OCI-M2 (cell line): ENCODE results near the gene H6PD.

Source experiments
- DNase-seq: peaks from one replicate; lab custom pipeline; 2025; ENCODE audit not compliant: unreplicated experiment; lab: John Stamatoyannopoulos, UW

Gene H6PD

GRCh38 chr1:9256332-9256731, 21.8 kb downstream of the H6PD start:
- DNase-seq = no peak

GRCh38 chr1:9257851-9258250, 23.3 kb downstream of the H6PD start:
- DNase-seq = no peak

DNA sequence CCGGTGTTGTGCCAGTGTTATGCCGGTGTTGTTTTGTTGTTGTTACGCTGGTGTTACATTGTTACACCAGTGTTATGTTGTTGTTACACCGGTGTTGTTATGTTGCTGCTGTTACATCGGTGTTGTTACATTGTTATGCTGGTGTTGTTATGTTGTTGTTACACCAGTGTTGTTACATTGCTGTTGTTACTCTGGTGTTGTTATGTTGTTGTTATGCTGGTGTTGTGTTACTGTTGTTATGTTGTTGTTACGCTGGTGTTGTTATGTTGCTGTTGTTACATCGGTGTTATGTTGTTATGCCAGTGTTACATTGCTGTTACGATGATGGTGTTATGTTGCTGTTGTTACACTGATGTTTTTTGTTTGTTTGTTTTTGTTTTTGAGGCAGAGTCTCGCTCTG, 24.1 kb downstream of the H6PD start:
- no peak for DNase-seq

- no peak for DNase-seq
Measured at GRCh38 chr1:9260059-9260766, 25.6 kb downstream of the H6PD start.

DNA sequence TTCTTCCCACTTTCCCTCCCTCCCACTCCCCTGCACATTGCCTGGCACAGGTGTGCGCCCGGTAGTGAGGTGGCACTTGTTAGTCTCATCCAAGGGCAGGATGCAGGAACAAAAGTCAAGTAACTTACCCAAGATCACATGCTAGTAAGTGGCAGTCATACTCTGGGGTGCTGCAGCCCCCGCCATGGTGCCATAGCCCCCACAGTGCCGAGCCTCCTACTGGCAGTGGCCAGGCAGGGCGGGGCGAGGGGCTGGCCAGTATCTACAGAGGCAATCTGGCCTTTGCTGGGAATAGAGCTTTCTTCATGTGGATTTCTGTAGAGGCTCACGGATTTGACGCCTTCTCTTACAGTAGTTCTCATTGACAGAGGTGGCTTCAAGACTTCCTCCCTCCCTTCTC, 26.9 kb downstream of the H6PD start:
- no peak for DNase-seq

- no peak for DNase-seq
Measured at GRCh38 chr1:9262096-9262986, 27.8 kb downstream of the H6PD start.

DNA sequence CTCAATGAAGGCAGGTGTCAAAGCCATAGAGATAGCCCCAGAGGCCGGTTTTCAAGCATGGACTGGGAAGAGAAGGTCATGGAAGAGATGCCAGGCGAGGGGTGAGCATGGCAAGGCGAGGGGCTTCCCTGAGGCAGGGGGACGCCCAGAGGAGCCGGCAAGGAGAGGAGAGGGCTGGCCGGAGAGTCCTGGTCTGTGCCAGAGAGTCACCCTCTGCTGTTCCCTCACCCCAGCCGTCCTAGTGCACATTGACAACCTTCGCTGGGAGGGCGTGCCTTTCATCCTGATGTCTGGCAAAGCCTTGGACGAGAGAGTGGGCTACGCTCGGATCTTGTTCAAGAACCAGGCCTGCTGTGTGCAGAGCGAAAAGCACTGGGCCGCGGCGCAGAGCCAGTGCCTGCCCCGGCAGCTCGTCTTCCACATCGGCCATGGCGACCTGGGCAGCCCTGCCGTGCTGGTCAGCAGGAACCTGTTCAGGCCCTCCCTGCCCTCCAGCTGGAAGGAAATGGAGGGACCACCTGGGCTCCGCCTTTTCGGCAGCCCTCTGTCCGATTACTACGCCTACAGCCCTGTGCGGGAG, 28.8 kb downstream of the H6PD start:
- DNase-seq = no peak

- DNase-seq = no peak
Measured at GRCh38 chr1:9263984-9264872, 29.7 kb downstream of the H6PD start.

DNA sequence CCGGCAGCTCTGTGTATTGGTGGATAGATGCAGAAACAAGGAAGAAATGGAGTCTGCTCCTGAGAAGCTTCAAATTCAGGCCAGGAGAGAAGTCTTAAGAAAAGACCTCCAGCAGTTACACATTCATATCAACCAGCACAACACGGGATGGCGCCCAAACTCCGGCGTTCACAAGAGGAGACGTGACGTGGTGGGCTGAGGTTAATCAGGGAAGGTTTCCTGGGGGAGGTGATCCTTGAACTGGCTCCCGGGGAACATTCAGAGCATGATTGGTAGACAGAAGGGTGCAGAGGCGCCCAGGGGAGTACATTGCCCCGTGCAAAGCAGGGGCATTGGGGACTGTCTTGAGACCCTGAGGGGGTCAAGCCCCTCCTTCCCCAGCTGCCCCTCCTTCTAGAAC, 30.5 kb downstream of the H6PD start:
- DNase-seq = no peak

DNA sequence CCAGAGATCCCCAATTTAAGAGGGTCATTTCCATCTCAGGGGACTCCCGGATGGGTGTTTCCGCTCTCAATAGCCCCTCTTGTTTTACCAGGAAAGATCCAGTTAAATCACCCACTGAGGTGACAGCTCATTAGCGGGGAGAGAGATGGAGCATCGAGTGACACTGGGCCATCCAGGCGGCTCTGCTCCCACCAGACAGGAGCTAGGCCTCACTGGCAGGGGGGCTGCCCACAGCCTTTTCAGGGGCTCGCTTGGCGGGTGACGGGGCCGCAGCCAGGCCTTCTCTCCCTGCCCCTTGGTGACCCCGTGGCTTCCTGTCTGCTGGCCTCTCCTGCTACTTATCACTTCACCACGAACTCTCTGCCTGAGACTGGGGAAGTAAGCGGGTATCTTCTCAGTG, 31.4 kb downstream of the H6PD start:
- DNase-seq = no peak

- no peak for DNase-seq
Measured at GRCh38 chr1:9267352-9267686, 32.7 kb downstream of the H6PD start.

DNA sequence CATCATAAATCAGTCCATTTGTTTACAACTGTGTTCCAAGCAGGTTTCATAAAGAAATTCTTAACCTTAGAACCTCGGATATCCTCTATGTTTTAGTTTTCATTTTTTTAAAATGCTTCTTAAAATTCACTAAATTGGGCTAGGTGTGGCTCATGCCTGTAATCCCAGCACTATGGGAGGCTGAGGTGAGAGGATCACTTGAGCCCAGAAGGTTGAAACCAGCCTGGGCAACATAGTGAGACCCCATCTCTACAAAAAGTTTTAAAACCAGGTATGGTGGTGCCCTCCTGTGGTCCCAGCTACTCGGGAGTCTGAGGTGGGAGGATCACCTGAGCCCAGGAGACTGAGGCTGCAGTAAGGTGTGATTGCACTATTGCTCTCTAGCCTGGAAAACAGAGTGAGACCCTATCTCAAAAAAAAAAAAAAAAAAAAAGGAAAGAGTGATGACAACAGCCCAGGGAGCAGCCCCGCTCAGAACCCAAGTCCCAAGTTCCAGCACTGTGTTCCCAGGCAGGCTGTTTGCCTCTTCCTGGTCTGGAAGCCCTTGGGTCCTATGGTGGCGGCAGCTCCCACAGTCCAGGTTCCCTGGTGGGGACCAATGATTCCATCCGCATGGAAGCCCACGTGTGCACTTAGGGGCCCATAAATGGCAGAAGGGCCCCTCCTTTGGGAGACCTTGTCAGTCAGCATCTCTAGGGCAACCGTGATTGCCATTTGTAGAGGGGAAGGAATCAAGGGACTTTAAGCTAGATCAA, 33.4 kb downstream of the H6PD start:
- DNase-seq = no peak

GRCh38 chr1:9269078-9269501, 34.5 kb downstream of the H6PD start:
- no peak for DNase-seq

- DNase-seq = no peak
Measured at GRCh38 chr1:9269721-9270120, 35.1 kb downstream of the H6PD start.

GRCh38 chr1:9270290-9270883, 35.8 kb downstream of the H6PD start:
- no peak for DNase-seq

DNA sequence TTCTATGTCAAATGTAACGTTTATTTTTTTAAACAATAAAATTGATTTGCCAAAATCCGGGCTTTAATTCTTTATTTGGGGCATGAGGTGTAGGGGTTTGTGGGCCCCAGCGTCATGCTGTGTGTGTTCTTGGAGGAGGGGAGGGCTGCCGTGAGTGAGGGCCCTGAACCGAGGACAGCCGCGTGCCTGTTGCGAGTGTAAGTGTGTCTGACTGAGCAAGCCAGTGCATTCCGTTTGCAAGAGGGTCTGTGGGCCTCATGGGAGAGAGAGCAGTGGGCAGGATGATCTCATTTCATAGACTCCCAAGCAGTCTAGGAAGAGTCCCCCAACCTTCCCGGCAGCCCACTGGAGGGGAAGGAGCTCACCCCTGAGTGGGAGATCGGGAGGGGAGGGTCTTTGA, 36.7 kb downstream of the H6PD start:
- DNase-seq = no peak

GRCh38 chr1:9271861-9272595, 37.5 kb downstream of the H6PD start:
- no peak for DNase-seq

DNA sequence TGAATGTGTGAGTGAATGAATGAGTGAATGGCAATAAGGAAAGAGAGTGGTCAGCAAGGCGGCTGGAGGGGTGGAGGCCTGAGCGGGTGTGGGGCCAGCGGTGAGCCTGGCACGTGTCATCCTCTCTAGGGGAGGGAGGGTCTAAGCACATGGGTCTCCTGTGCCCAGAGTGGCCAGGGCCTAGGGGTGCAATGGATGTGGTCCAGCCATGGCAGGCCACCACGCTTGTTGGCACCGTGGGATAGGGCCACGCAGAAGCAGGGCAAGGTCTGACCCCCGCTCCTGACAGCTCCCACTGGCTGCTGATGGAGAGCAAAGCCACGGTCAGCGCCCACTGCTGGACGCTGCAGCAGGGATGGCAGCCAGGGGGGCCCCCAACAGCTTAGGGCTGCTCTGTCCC, 38.6 kb downstream of the H6PD start:
- DNase-seq = no peak

DNA sequence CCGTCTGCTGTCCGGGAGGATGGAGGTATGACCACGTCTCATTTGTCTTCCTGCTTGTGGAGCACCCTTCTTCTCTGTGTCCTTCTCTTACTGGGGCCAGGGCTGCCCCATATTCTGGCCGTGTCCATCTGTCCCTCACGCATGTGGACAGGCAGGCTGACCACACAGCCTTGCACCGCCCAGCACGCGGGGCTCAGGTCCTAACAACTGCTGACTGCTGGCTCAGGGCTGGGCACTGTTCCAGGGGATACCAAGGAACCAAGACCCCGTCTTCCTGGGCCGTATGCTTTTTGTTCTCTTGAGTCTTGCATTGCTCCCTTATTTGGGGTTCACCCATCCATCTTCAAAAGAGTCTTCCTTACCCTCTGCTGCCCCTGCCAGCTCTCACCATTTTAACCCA, 40.6 kb downstream of the H6PD start:
- no peak for DNase-seq
